HEK293 (cell line): ENCODE data around the gene CCDC9B.

ENCODE experiments used
- BCL11A ChIP-seq: fragments of 450-650 bp; formaldehyde crosslinking; IDR thresholded peaks from 2 replicates; pipeline ENCODE4 v1.5.1; 2016; ENCODE audit warnings: low read depth, missing biosample characterization, missing genetic modification characterization
- BCL11B ChIP-seq: fragments of 450-650 bp; formaldehyde crosslinking; IDR thresholded peaks from 2 replicates; pipeline ENCODE4 v1.5.1; 2016; ENCODE audit warnings: low read depth, missing biosample characterization, missing genetic modification characterization
- BCL6B ChIP-seq: fragments of 450-650 bp; formaldehyde crosslinking; IDR thresholded peaks from 2 replicates; pipeline ENCODE4 v1.5.1; 2017; ENCODE audit warnings: missing biosample characterization, missing genetic modification characterization
- FEZF1 ChIP-seq: fragments of 450-650 bp; formaldehyde crosslinking; IDR thresholded peaks from 2 replicates; pipeline ENCODE4 v1.5.1; 2016; ENCODE audit warnings: missing biosample characterization, missing genetic modification characterization
- GLIS1 ChIP-seq: fragments of 450-650 bp; formaldehyde crosslinking; IDR thresholded peaks from 2 replicates; pipeline ENCODE4 v1.5.1; 2016; ENCODE audit warnings: missing biosample characterization, missing genetic modification characterization
- OSR2 ChIP-seq: fragments of 450-650 bp; formaldehyde crosslinking; IDR thresholded peaks from 2 replicates; pipeline ENCODE4 v1.5.1; 2016; ENCODE audit warnings: missing biosample characterization, missing genetic modification characterization
- PRDM1 ChIP-seq: fragments of 450-650 bp; formaldehyde crosslinking; IDR thresholded peaks from 2 replicates; pipeline ENCODE4; 2016; ENCODE audit warnings: missing biosample characterization, missing genetic modification characterization
- ZBTB10 ChIP-seq: fragments of 450-650 bp; formaldehyde crosslinking; IDR thresholded peaks from 2 replicates; pipeline ENCODE4 v1.5.1; 2016; ENCODE audit warnings: missing biosample characterization, missing genetic modification characterization
- ZBTB21 ChIP-seq: fragments of 450-650 bp; formaldehyde crosslinking; IDR thresholded peaks from 2 replicates; pipeline ENCODE4 v1.5.1; 2017; ENCODE audit warnings: missing biosample characterization, missing genetic modification characterization
- ZBTB48 ChIP-seq: fragments of 450-650 bp; formaldehyde crosslinking; IDR thresholded peaks from 2 replicates; pipeline ENCODE4 v1.5.1; 2016; ENCODE audit warnings: missing biosample characterization, missing genetic modification characterization
- ZFHX2 ChIP-seq: fragments of 450-650 bp; formaldehyde crosslinking; conservative IDR thresholded peaks from 2 replicates; pipeline ENCODE4 v1.5.1; 2016; ENCODE audit warnings: missing biosample characterization, missing genetic modification characterization
- ZFP41 ChIP-seq: fragments of 450-650 bp; formaldehyde crosslinking; IDR thresholded peaks from 2 replicates; pipeline ENCODE4 v1.5.1; 2016; ENCODE audit warnings: missing biosample characterization, missing genetic modification characterization, borderline replicate concordance
- ZNF112 ChIP-seq: fragments of 450-650 bp; formaldehyde crosslinking; IDR thresholded peaks from 2 replicates; pipeline ENCODE4 v1.5.0; 2017; ENCODE audit warnings: missing biosample characterization, missing genetic modification characterization
- ZNF114 ChIP-seq: fragments of 450-650 bp; formaldehyde crosslinking; IDR thresholded peaks from 2 replicates; pipeline ENCODE4 v1.5.0; 2017; ENCODE audit warnings: missing biosample characterization, missing genetic modification characterization
- ZNF214 ChIP-seq: fragments of 450-650 bp; formaldehyde crosslinking; IDR thresholded peaks from 2 replicates; pipeline ENCODE4 v1.5.1; 2017; ENCODE audit warnings: missing biosample characterization, mild to moderate bottlenecking, missing genetic modification characterization, borderline replicate concordance
- ZNF24 ChIP-seq: fragments of 450-650 bp; formaldehyde crosslinking; IDR thresholded peaks from 2 replicates; pipeline ENCODE4 v1.5.1; 2016; ENCODE audit warnings: missing biosample characterization, missing genetic modification characterization
- ZNF266 ChIP-seq: fragments of 450-650 bp; formaldehyde crosslinking; IDR thresholded peaks from 2 replicates; pipeline ENCODE4 v1.5.1; 2016; ENCODE audit warnings: missing biosample characterization, missing genetic modification characterization, low read depth
- ZNF311 ChIP-seq: fragments of 450-650 bp; formaldehyde crosslinking; IDR thresholded peaks from 2 replicates; pipeline ENCODE4 v1.5.1; 2017; ENCODE audit warnings: missing biosample characterization, missing genetic modification characterization, borderline replicate concordance
- ZNF398 ChIP-seq: fragments of 450-650 bp; formaldehyde crosslinking; IDR thresholded peaks from 2 replicates; pipeline ENCODE4 v1.5.1; 2017; ENCODE audit warnings: missing biosample characterization, missing genetic modification characterization
- ZNF416 ChIP-seq: fragments of 450-650 bp; formaldehyde crosslinking; IDR thresholded peaks from 2 replicates; pipeline ENCODE4 v1.5.1; 2016; ENCODE audit warnings: missing biosample characterization, missing genetic modification characterization
- ZNF473 ChIP-seq: fragments of 450-650 bp; formaldehyde crosslinking; IDR thresholded peaks from 2 replicates; pipeline ENCODE4 v1.5.1; 2017; ENCODE audit warnings: missing biosample characterization, missing genetic modification characterization
- ZNF529 ChIP-seq: fragments of 450-650 bp; formaldehyde crosslinking; IDR thresholded peaks from 2 replicates; pipeline ENCODE4 v1.5.1; 2017; ENCODE audit warnings: missing genetic modification characterization, missing biosample characterization; ENCODE audit not compliant: insufficient replicate concordance
- ZNF548 ChIP-seq: fragments of 450-650 bp; formaldehyde crosslinking; IDR thresholded peaks from 2 replicates; pipeline ENCODE4 v1.5.1; 2016; ENCODE audit warnings: missing biosample characterization, missing genetic modification characterization
- ZNF549 ChIP-seq: fragments of 450-650 bp; IDR thresholded peaks from 2 replicates; pipeline ENCODE4 v1.5.1; 2018; ENCODE audit warnings: missing biosample characterization, missing genetic modification characterization, mild to moderate bottlenecking, inconsistent platforms, moderate library complexity
- ZNF600 ChIP-seq: fragments of 450-650 bp; formaldehyde crosslinking; IDR thresholded peaks from 2 replicates; pipeline ENCODE4 v1.5.1; 2016; ENCODE audit warnings: missing biosample characterization, missing genetic modification characterization
- ZNF610 ChIP-seq: fragments of 450-650 bp; formaldehyde crosslinking; IDR thresholded peaks from 2 replicates; pipeline ENCODE4 v1.5.1; 2016; ENCODE audit warnings: missing biosample characterization, missing genetic modification characterization, borderline replicate concordance
- ZNF660 ChIP-seq: fragments of 450-650 bp; IDR thresholded peaks from 2 replicates; pipeline ENCODE4 v1.5.1; 2018; ENCODE audit warnings: missing biosample characterization, mild to moderate bottlenecking, missing genetic modification characterization
- ZNF707 ChIP-seq: fragments of 450-650 bp; formaldehyde crosslinking; IDR thresholded peaks from 2 replicates; pipeline ENCODE4 v1.5.1; 2016; ENCODE audit warnings: missing biosample characterization, missing genetic modification characterization
- ZNF777 ChIP-seq: fragments of 450-650 bp; formaldehyde crosslinking; IDR thresholded peaks from 2 replicates; pipeline ENCODE4 v1.5.1; 2017; ENCODE audit warnings: missing biosample characterization, missing genetic modification characterization, borderline replicate concordance
- TF ChIP-seq, protein P1 (sequence below): fragments of 450-650 bp; formaldehyde crosslinking; IDR thresholded peaks from 2 replicates; pipeline ENCODE4 v1.5.1; 2016; ENCODE audit warnings: missing biosample characterization, missing genetic modification characterization

CCDC9B gene

DNA sequence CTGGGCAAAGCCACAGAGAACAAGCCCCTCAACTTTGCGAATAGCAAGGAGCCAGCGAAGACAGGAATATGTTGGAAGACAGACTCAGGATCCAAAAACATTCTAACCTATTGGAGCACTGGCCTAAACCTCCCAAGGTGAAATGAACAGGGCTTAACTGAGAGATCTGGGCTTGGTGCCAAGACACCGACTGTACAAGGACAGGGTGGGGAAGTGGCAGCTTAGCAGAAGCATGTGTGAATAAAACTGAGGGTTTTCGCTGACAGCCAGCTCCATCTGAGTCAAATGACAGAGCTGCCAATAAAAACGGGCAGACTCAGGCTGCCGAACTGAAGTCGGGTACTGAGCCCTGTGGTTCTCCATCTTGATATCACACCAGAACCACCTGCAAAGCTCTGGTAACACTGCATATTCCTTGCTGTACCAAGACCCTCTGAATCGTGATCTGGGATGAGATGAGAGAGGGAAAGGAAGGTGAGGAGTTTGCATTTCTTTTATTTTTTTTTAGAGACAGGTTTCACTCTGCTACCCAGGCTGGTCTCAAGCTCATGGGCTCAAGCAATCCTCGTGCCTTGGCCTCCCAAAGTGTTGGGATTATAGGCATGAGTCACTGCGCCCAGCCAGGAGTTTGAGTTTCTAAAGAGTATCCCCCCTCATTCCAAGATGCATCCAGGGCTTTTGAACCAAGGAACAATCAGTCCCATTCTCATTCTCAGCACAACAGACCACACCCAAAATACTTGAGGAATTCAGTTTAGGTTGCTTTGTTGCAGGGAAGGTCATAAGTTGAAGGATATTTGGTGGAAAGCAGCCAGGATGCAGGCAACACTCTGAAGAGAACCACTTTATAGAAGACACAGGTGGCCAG lies 27.0 kb downstream of the CCDC9B start (continued):
- TF ChIP-seq ZNF777 (no peak), ZNF660 (tag by site-specific recombination) (0 out of 2 replicates have a peak, but pooled peaks have one; percentile 72), ZNF707 (tag by site-specific recombination) (no peak), ZFHX2 (no peak), ZNF24 (no peak), ZNF214 (no peak), ZNF311 (tag by site-specific recombination) (no peak), ZNF473 (tag by site-specific recombination) (no peak), GLIS1 (tag by site-specific recombination) (peak; percentile 38; the same call in 1 of the 2 replicates), ZNF416 (tag by site-specific recombination) (no peak), OSR2 (tag by site-specific recombination) (peak; percentile 55), FEZF1 (tag by site-specific recombination) (peak; percentile 88), ZBTB48 (no peak), ZNF549 (tag by site-specific recombination) (no peak), ZNF114 (tag by site-specific recombination) (no peak), ZNF600 (tag by site-specific recombination) (peak; percentile 40; the same call in 1 of the 2 replicates), ZNF112 (tag by site-specific recombination) (no peak), BCL6B (tag by site-specific recombination) (no peak), PRDM1 (tag by site-specific recombination) (no peak), BCL11A (tag by site-specific recombination) (no peak), ZNF610 (tag by site-specific recombination) (no peak), ZNF266 (tag by site-specific recombination) (no peak), ZFP41 (tag by site-specific recombination) (no peak), BCL11B (tag by site-specific recombination) (no peak), ZBTB10 (tag by site-specific recombination) (no peak), ZNF548 (no peak), ZBTB21 (tag by site-specific recombination) (no peak), ZNF398 (no peak), ZNF529 (tag by site-specific recombination) (no peak)
- TF ChIP-seq, protein P1, sequence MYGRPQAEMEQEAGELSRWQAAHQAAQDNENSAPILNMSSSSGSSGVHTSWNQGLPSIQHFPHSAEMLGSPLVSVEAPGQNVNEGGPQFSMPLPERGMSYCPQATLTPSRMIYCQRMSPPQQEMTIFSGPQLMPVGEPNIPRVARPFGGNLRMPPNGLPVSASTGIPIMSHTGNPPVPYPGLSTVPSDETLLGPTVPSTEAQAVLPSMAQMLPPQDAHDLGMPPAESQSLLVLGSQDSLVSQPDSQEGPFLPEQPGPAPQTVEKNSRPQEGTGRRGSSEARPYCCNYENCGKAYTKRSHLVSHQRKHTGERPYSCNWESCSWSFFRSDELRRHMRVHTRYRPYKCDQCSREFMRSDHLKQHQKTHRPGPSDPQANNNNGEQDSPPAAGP (tag by site-specific recombination) = no peak
